ENCODE measurements around the gene LCP2.

Gene LCP2

GRCh38 chr5:170257370-170257769, 40.2 kb downstream of the LCP2 start:
- DNase-seq (ENCODE audit: low read depth), result no peak

GRCh38 chr5:170256571-170256970, 41.0 kb downstream of the LCP2 start:
- H3K4me3 ChIP-seq (ENCODE audit: low read depth, low read length), result no peak overlapping the region
- TF ChIP-seq MAX (IDR thresholded peaks at IDR 0.05; ENCODE audit: low read depth, low read length) (no peak), POLR2A (IDR thresholded peaks at IDR 0.05; ENCODE audit: extremely low read depth, insufficient read length) (no peak), CTCF (IDR thresholded peaks at IDR 0.05; ENCODE audit: low read depth, low read length) (no peak), MYC (IDR thresholded peaks at IDR 0.05; ENCODE audit: low read depth, low read length) (no peak)
- no peak for DNase-seq (ENCODE audit: low read depth)

More at GRCh38 chr5:170257370-170257769, 40.2 kb downstream of the LCP2 start:
- TF ChIP-seq MYC (IDR thresholded peaks at IDR 0.05; ENCODE audit: low read depth, low read length) (no peak), POLR2A (IDR thresholded peaks at IDR 0.05; ENCODE audit: extremely low read depth, insufficient read length) (no peak), MAX (IDR thresholded peaks at IDR 0.05; ENCODE audit: low read depth, low read length) (no peak), CTCF (IDR thresholded peaks at IDR 0.05; ENCODE audit: low read depth, low read length) (no peak)
- H3K4me3 ChIP-seq (ENCODE audit: low read depth, low read length), result no peak overlapping the region

- DNase-seq (ENCODE audit: low read depth), result no peak
- no peak overlapping the region for H3K4me3 ChIP-seq (ENCODE audit: low read depth, low read length)
- TF ChIP-seq POLR2A (IDR thresholded peaks at IDR 0.05; ENCODE audit: extremely low read depth, insufficient read length) (no peak), CTCF (IDR thresholded peaks at IDR 0.05; ENCODE audit: low read depth, low read length) (no peak), MYC (IDR thresholded peaks at IDR 0.05; ENCODE audit: low read depth, low read length) (no peak), MAX (IDR thresholded peaks at IDR 0.05; ENCODE audit: low read depth, low read length) (no peak)
These were observed 43.5 kb downstream of the LCP2 start for GRCh38 chr5:170254056-170254455.

- TF ChIP-seq MYC (IDR thresholded peaks at IDR 0.05; ENCODE audit: low read depth, low read length) (no peak), POLR2A (IDR thresholded peaks at IDR 0.05; ENCODE audit: extremely low read depth, insufficient read length) (no peak), CTCF (IDR thresholded peaks at IDR 0.05; ENCODE audit: low read depth, low read length) (no peak), MAX (IDR thresholded peaks at IDR 0.05; ENCODE audit: low read depth, low read length) (no peak)
- no peak overlapping the region for H3K4me3 ChIP-seq (ENCODE audit: low read depth, low read length)
These were observed 44.7 kb downstream of the LCP2 start for GRCh38 chr5:170252720-170253350.

GRCh38 chr5:170252109-170252508, 45.5 kb downstream of the LCP2 start:
- no peak for DNase-seq (ENCODE audit: low read depth)
- TF ChIP-seq MAX (IDR thresholded peaks at IDR 0.05; ENCODE audit: low read depth, low read length) (no peak), POLR2A (IDR thresholded peaks at IDR 0.05; ENCODE audit: extremely low read depth, insufficient read length) (no peak)

More at GRCh38 chr5:170252720-170253350, 44.7 kb downstream of the LCP2 start:
- no peak for DNase-seq (ENCODE audit: low read depth)

GRCh38 chr5:170251462-170251861, 46.1 kb downstream of the LCP2 start:
- no peak overlapping the region for H3K4me3 ChIP-seq (ENCODE audit: low read depth, low read length)
- no peak for DNase-seq (ENCODE audit: low read depth)
- TF ChIP-seq MYC (IDR thresholded peaks at IDR 0.05; ENCODE audit: low read depth, low read length) (no peak), POLR2A (IDR thresholded peaks at IDR 0.05; ENCODE audit: extremely low read depth, insufficient read length) (no peak), MAX (IDR thresholded peaks at IDR 0.05; ENCODE audit: low read depth, low read length) (no peak), CTCF (IDR thresholded peaks at IDR 0.05; ENCODE audit: low read depth, low read length) (no peak)

More at GRCh38 chr5:170252109-170252508, 45.5 kb downstream of the LCP2 start:
- H3K4me3 ChIP-seq (ENCODE audit: low read depth, low read length), result no peak overlapping the region

All from NB4 (cell line).